Endothelial cell of umbilical vein (primary cell): ENCODE measurements around the gene CCDC7. TPM values are rescaled to one million over a fixed set of nuclear protein-coding genes. Genes with fewer than 3 reads are reported as not detected.
"Not testable (repeated sequence)": the region's sequence is repeated elsewhere in the genome, so short reads cannot be mapped to it uniquely, and the experiment has no call there.

Experiments used
- BruUV-seq: library from RNA; stranded (reverse); fragments of 400-500 nt; replicated peaks from 2 replicates; lab custom pipeline; 2021; lab: Mats Ljungman, UMichigan
- CTCF ChIA-PET: fragments of 300-600, 350-600 bp; sonication (Branson Sonifier 250); formaldehyde crosslinking; loops from one replicate; lab custom pipeline; 2021; ENCODE audit warnings: antibody characterized with exemption, inconsistent platforms; lab: Charles Lee
- POLR2A ChIA-PET: fragments of 300-600, 350-600 bp; sonication (Branson Sonifier 250); formaldehyde crosslinking; loops from one replicate; lab custom pipeline; 2021; ENCODE audit warnings: antibody characterized with exemption, inconsistent platforms; lab: Charles Lee
- DNase-seq: peaks from one replicate; pipeline ENCODE4 v3.0.0-alpha.2; 2011; ENCODE audit warnings: low read depth, low spot score
- FAIRE-seq: peaks from 2 replicates; lab custom pipeline; 2011; peaks lifted over from hg19 to GRCh38; lab: Jason Lieb, UNC
- H2AFZ ChIP-seq: 2 replicates; pipeline ENCODE4 v1.6.0; 2012; ENCODE audit warnings: low read depth, low read length, control low read depth, inconsistent platforms
- H3K27ac ChIP-seq: 2 replicates; pipeline ENCODE4 v1.5.1; 2011; ENCODE audit warnings: low read depth, mild to moderate bottlenecking, control low read depth, low read length, moderate library complexity; ENCODE audit not compliant: insufficient read depth
- H3K27me3 ChIP-seq, 2 experiments: 2 replicates each; pipeline versions ENCODE4 v1.6.0 to v1.6.1; 2011; ENCODE audit warnings: low read length in 2 of 2, mixed read lengths in 1 of 2; ENCODE audit not compliant: control insufficient read depth in 2 of 2, insufficient read depth in 2 of 2
- H3K36me3 ChIP-seq, 2 experiments: 2 replicates in 1 of 2; 3 replicates in 1 of 2; pipeline ENCODE4 v1.5.1; 2011; ENCODE audit warnings: low read length in 2 of 2, mild to moderate bottlenecking in 1 of 2, moderate library complexity in 1 of 2; ENCODE audit not compliant: control insufficient read depth in 2 of 2, insufficient read depth in 2 of 2; ENCODE audit errors: extremely low read depth in 1 of 2
- H3K4me1 ChIP-seq: 3 replicates; pipeline ENCODE4 v1.5.1; 2011; ENCODE audit warnings: mild to moderate bottlenecking, low read length; ENCODE audit not compliant: control insufficient read depth, insufficient read depth; ENCODE audit errors: extremely low read depth
- H3K4me2 ChIP-seq: 2 replicates; pipeline ENCODE4 v1.6.1; 2011; ENCODE audit warnings: low read length, control low read depth, mixed read lengths; ENCODE audit not compliant: insufficient read depth
- H3K4me3 ChIP-seq, 3 experiments: fragments of 200-600 bp in 1 of 3; sonication (generic), shearing (Covaris generic) in 1 of 3; replicated peaks in 1 of 3; 2 replicates each; pipeline ENCODE4 v1.5.1; 2011 to 2016; ENCODE audit warnings: control low read depth in 3 of 3, low read length in 3 of 3, mild to moderate bottlenecking in 2 of 3, inconsistent platforms in 1 of 3, low read depth in 1 of 3, moderate library complexity in 1 of 3; ENCODE audit not compliant: insufficient read depth in 1 of 3
- H3K79me2 ChIP-seq: 2 replicates; pipeline ENCODE4 v1.6.0; 2012; ENCODE audit warnings: low read length, inconsistent platforms; ENCODE audit not compliant: control insufficient read depth, insufficient read depth
- H3K9ac ChIP-seq: replicated peaks from 2 replicates; pipeline ENCODE3; 2011; ENCODE audit warnings: low read length, control low read depth; ENCODE audit not compliant: insufficient read depth; ENCODE audit errors: extremely low read depth
- H3K9me1 ChIP-seq: replicated peaks from 3 replicates; pipeline ENCODE4 v1.6.0; 2011; ENCODE audit warnings: mild to moderate bottlenecking, low read length; ENCODE audit not compliant: control insufficient read depth, insufficient read depth; ENCODE audit errors: extremely low read depth
- H3K9me3 ChIP-seq: replicated peaks from 2 replicates; pipeline ENCODE4 v1.5.1; 2012; ENCODE audit warnings: low read length, inconsistent platforms; ENCODE audit not compliant: control insufficient read depth, insufficient read depth
- H4K20me1 ChIP-seq: replicated peaks from 2 replicates; pipeline ENCODE3; 2011; ENCODE audit warnings: mild to moderate bottlenecking, low read length; ENCODE audit not compliant: control insufficient read depth, insufficient read depth; ENCODE audit errors: extremely low read depth
- EZH2 ChIP-seq: IDR thresholded peaks from 2 replicates; pipeline ENCODE4 v1.6.1; 2012; ENCODE audit warnings: borderline replicate concordance, low read depth, mild to moderate bottlenecking, moderate library complexity, low read length, inconsistent platforms; ENCODE audit not compliant: severe bottlenecking
- FOS ChIP-seq: IDR thresholded peaks from 2 replicates; pipeline ENCODE4 v1.6.1; 2011; ENCODE audit warnings: mild to moderate bottlenecking, low read length, moderate library complexity, borderline replicate concordance; ENCODE audit not compliant: insufficient read depth
- GATA2 ChIP-seq: IDR thresholded peaks from 2 replicates; pipeline ENCODE4 v1.7.0; 2011; ENCODE audit warnings: low read depth, mild to moderate bottlenecking, moderate library complexity, mixed read lengths, low read length; ENCODE audit not compliant: insufficient read length, insufficient read depth
- JUN ChIP-seq: IDR thresholded peaks from 2 replicates; pipeline ENCODE4 v1.6.1; 2011; ENCODE audit warnings: borderline replicate concordance, low read depth; ENCODE audit not compliant: insufficient read length, insufficient read depth
- MAX ChIP-seq: IDR thresholded peaks from 2 replicates; pipeline ENCODE4 v1.6.1; 2011; ENCODE audit not compliant: insufficient read depth, insufficient read length
- MYC ChIP-seq: IDR thresholded peaks from one replicate; pipeline ENCODE4 v1.6.1; 2011; ENCODE audit warnings: mild to moderate bottlenecking, low read depth, low read length
- POLR2A ChIP-seq: IDR thresholded peaks from 2 replicates; pipeline ENCODE4 v1.6.1; 2012; ENCODE audit warnings: low read depth, mild to moderate bottlenecking, control low read depth, low read length
- POLR2AphosphoS5 ChIP-seq: IDR thresholded peaks from 2 replicates; pipeline ENCODE4 v1.6.1; 2012; ENCODE audit warnings: low read depth, mild to moderate bottlenecking, control low read depth, low read length, moderate library complexity; ENCODE audit not compliant: insufficient read depth
- dilution Hi-C: fragments of 300-500 bp; cut with MboI; formaldehyde crosslinking; loops from one replicate; pipeline ENCODE4 v1.15.0; 2019; ENCODE audit warnings: low sequenced_read_pairs; ENCODE audit not compliant: extremely low pct_ligation_motif_present
- intact Hi-C: fragments of 100-400 bp; cut with micrococcal nuclease; formaldehyde crosslinking; loops from one replicate; pipeline ENCODE4 v1.10.0; 2022
- polyA plus RNA-seq, 4 experiments: library from polyadenylated mRNA; depleted of rRNA in 3 of 4; stranded (reverse) in 3 of 4; unstranded in 1 of 4; fragments of >200 nt; gene quantifications; 2 replicates each; pipeline versions ENCODE4 v1.2.1 to v1.2.3, GENCODE V29; 2011 to 2012; ENCODE audit warnings: missing spikeins in 1 of 4
- total RNA-seq: library from RNA; stranded (reverse); gene quantifications from 2 replicates; pipeline ENCODE4 v1.2.3, GENCODE V29; 2021
- TF ChIP-seq, protein P1 (sequence below), 2 donors: IDR thresholded peaks; 1 replicate in 1 of 2; 2 replicates in 1 of 2; pipeline ENCODE4 v1.5.1; 2011; ENCODE audit warnings: low read length in 2 of 2, mild to moderate bottlenecking in 2 of 2, moderate library complexity in 2 of 2, control low read depth in 1 of 2, inconsistent platforms in 1 of 2, low read depth in 1 of 2; ENCODE audit not compliant: insufficient read depth in 1 of 2; ENCODE audit errors: extremely low read depth in 1 of 2

Gene CCDC7
- total and polyA plus RNA-seq, 2 donors (not counting 3 experiments of a cell fraction or from before 2014, with no cell fraction given), result 0.35 to 8.2 TPM

GRCh38 chr10:32481606-32482005, 35.7 kb downstream of the CCDC7 start:
- no peak for TF ChIP-seq JUN
- TF ChIP-seq, protein P1, sequence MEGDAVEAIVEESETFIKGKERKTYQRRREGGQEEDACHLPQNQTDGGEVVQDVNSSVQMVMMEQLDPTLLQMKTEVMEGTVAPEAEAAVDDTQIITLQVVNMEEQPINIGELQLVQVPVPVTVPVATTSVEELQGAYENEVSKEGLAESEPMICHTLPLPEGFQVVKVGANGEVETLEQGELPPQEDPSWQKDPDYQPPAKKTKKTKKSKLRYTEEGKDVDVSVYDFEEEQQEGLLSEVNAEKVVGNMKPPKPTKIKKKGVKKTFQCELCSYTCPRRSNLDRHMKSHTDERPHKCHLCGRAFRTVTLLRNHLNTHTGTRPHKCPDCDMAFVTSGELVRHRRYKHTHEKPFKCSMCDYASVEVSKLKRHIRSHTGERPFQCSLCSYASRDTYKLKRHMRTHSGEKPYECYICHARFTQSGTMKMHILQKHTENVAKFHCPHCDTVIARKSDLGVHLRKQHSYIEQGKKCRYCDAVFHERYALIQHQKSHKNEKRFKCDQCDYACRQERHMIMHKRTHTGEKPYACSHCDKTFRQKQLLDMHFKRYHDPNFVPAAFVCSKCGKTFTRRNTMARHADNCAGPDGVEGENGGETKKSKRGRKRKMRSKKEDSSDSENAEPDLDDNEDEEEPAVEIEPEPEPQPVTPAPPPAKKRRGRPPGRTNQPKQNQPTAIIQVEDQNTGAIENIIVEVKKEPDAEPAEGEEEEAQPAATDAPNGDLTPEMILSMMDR (IDR thresholded peaks at IDR 0.05; ENCODE audit: extremely low read depth in 1 of 2, insufficient read depth in 1 of 2, low read depth in 1 of 2, low read length in 2 of 2), result no peak
- no peak for TF ChIP-seq POLR2A
- no peak for TF ChIP-seq EZH2
- TF ChIP-seq MAX, result no peak
- TF ChIP-seq MYC, result no peak
- TF ChIP-seq POLR2AphosphoS5, result no peak
- no peak for TF ChIP-seq GATA2
- TF ChIP-seq FOS, result no peak
- FAIRE-seq (no peak), DNase-seq (no peak)
- H3K4me3 ChIP-seq, result no peak overlapping the region
- H4K20me1 ChIP-seq, result no peaks in the 10 kb centered on the region
- BruUV-seq, result no TSS peak
- H3K9me1 ChIP-seq, result no peaks in the 10 kb centered on the region
- ChIA-PET POLR2A (no interaction called here), CTCF (interaction anchor here (1.5 kb wide), 1 partner anchor 10 kb away, joined by 3 read pairs; no protein-coding TSS in a partner anchor)
- H3K4me2 ChIP-seq, result no peak overlapping the region
- no peaks in the 10 kb centered on the region for H3K4me1 ChIP-seq
- H3K36me3 ChIP-seq, result no peaks in the 10 kb centered on the region
- intact Hi-C loops (no loop called here), dilution Hi-C loops (no loop called here)
- H3K27me3 ChIP-seq, result no peaks in the 10 kb centered on the region
- no peak overlapping the region for H3K27ac ChIP-seq
- no peaks in the 10 kb centered on the region for H3K9me3 ChIP-seq
- no peaks in the 10 kb centered on the region for H3K79me2 ChIP-seq
- no peak overlapping the region for H2AFZ ChIP-seq
- H3K9ac ChIP-seq, result no peak overlapping the region

DNA sequence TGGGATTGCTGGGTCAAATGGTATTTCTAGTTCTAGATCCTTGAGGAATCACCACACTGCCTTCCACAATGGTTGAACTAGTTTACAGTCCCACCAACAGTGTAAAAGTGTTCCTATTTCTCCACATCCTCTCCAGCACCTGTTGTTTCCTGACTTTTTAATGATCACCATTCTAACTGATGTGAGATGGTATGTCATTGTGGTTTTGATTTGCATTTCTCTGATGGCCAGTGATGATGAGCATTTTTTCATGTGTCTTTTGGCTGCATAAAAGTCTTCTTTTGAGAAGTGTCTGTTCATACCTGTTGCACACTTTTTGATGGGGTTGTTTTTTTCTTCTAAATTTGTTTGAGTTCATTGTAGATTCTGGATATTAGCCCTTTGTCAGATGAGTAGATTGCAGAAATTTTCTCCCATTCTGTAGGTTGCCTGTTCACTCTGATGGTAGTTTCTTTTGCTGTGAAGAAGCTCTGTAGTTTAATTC, 37.1 kb downstream of the CCDC7 start:
- FAIRE-seq, H3K9me1 ChIP-seq, dilution Hi-C loops, H3K4me3 ChIP-seq, BruUV-seq, CTCF ChIA-PET, H3K27me3 ChIP-seq, H4K20me1 ChIP-seq, H3K4me2 ChIP-seq, H3K9me3 ChIP-seq, H3K27ac ChIP-seq, H3K9ac ChIP-seq, H3K79me2 ChIP-seq, intact Hi-C loops, H3K4me1 ChIP-seq, H2AFZ ChIP-seq, DNase-seq, POLR2A ChIA-PET, H3K36me3 ChIP-seq: not testable (repeated sequence)

DNA sequence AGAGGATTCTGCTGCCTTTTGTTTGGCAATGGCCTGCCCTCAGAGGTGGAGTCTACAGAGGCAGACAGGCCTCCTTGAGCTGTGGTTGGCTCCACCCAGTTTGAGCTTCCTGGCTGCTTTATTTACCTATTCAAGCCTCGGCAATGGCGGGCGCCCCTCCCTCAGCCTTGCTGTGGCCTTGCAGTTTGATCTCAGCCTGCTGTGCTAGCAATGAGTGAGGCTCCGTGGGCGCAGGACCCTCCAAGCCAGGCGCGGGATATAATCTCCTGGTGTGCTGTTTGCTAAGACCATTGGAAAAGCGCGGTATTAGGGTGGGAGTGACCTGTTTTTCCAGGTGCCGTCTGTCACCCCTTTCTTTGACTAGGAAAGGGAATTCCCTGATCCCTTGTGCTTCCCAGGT, 42.1 kb downstream of the CCDC7 start:
- intact Hi-C loops, FAIRE-seq, H3K9me3 ChIP-seq, POLR2A ChIA-PET, H2AFZ ChIP-seq, H3K79me2 ChIP-seq, H3K4me3 ChIP-seq, H3K36me3 ChIP-seq, BruUV-seq, H3K27me3 ChIP-seq, H4K20me1 ChIP-seq, H3K27ac ChIP-seq, H3K9me1 ChIP-seq, H3K4me2 ChIP-seq, H3K9ac ChIP-seq, CTCF ChIA-PET, dilution Hi-C loops, DNase-seq, H3K4me1 ChIP-seq: not testable (repeated sequence)
